K562 (cell line): ENCODE results near the gene AIPL1. TPM values are rescaled to one million over a fixed set of nuclear protein-coding genes. Genes with fewer than 3 reads are reported as not detected.

Experiments used
- ATF3 ChIP-seq, 2 experiments: fragments of 450-650 bp in 1 of 2; sonication (generic) in 1 of 2; formaldehyde crosslinking in 1 of 2; IDR thresholded peaks in 1 of 2; conservative IDR thresholded peaks in 1 of 2; 2 replicates each; pipeline versions ENCODE4 v1.6.1 to v1.8.1; 2016 to 2023; ENCODE audit warnings: mild to moderate bottlenecking in 2 of 2, moderate library complexity in 2 of 2, inconsistent platforms in 1 of 2, missing genetic modification reagents in 1 of 2
- HMGN3 ChIP-seq: IDR thresholded peaks from 2 replicates; pipeline ENCODE4 v1.6.1; 2011; ENCODE audit warnings: borderline replicate concordance, low read depth, mild to moderate bottlenecking, mixed read lengths, low read length; ENCODE audit not compliant: insufficient read length; ENCODE audit errors: extremely low read depth
- RHOXF2B ChIP-seq: fragments of 250-450 bp; sonication (Bioruptor Pico); conservative IDR thresholded peaks from 2 replicates; pipeline ENCODE4 v1.5.1; 2021
- TEAD1 ChIP-seq, 2 experiments: fragments of 450-650 bp in 1 of 2; sonication (generic) in 1 of 2; formaldehyde crosslinking; IDR thresholded peaks; 2 replicates each; pipeline versions ENCODE4 v1.4.0 to v1.8.0; 2020 to 2022; ENCODE audit warnings: mild to moderate bottlenecking in 2 of 2, missing genetic modification reagents in 1 of 2
- ZNF133 ChIP-seq: fragments of 250-450 bp; sonication (Bioruptor Pico); IDR thresholded peaks from 2 replicates; pipeline ENCODE4 v1.4.0; 2020; ENCODE audit warnings: mild to moderate bottlenecking
- polyA plus RNA-seq, 8 experiments: library from polyadenylated mRNA; depleted of rRNA in 4 of 8; stranded (reverse) in 5 of 8; unstranded in 3 of 8; fragments of >200 nt; fragmentation: Nextera tagmentation in 2 of 8; fragmentation: Illumina TruSeq in 1 of 8; extraction: Ambion mirVana in 2 of 8; extraction: Trizol in 1 of 8; gene quantifications; 2 replicates each; pipeline versions ENCODE4 v1.2.1 to v1.2.3, GENCODE V29; 2011 to 2014; ENCODE audit warnings: inconsistent platforms in 1 of 8, missing spikeins in 1 of 8
- total RNA-seq, 7 experiments: library from RNA; depleted of rRNA in 6 of 7; stranded (reverse); fragments of >200 nt in 6 of 7; fragmentation: Illumina TruSeq in 2 of 7; extraction: Trizol in 2 of 7; gene quantifications; 2 replicates each; pipeline versions ENCODE4 v1.2.1 to v1.2.3, GENCODE V29; 2011 to 2021; ENCODE audit warnings: low replicate concordance in 1 of 7
- TF ChIP-seq, protein P1 (sequence below): fragments of 450-650 bp; IDR thresholded peaks from 2 replicates; pipeline ENCODE4 v1.6.1; 2017; ENCODE audit warnings: antibody characterized with exemption, mild to moderate bottlenecking
- TF ChIP-seq, protein P2 (sequence below): fragments of 450-650 bp; IDR thresholded peaks from 2 replicates; pipeline ENCODE4 v1.6.1; 2016; ENCODE audit warnings: mild to moderate bottlenecking

The AIPL1 gene
- total and polyA plus RNA-seq, 9 of the 15 experiments (the other 6 are each of a cell fraction or from before 2014, with no cell fraction given), result not detected

DNA sequence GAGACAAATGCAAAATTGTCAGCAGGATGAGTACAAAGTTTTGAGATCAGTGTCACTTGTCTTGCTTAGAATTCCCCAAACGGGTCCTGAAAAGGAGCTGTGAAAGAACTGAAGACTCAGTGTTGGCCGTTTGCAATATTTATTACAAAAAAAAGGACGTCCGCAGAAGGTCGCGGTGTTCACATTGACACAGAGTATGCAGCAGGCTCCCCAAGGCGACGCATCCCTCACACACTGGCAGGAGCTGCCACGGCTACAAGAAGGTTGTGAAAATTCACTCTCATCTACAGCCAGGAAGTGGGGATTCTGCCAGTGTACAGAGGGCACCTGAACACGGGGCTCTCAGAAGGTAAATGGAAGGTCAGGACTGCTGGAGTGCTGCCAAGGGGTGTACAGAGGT lies 26.2 kb downstream of the AIPL1 start (continued):
- TF ChIP-seq ATF3 (IDR thresholded peaks at IDR 0.05) (no peak), ATF3 (CRISPR knock-in tag; conservative IDR thresholded peaks at IDR 0.05) (no peak), ZNF133 (CRISPR knock-in tag) (no peak), TEAD1 (CRISPR knock-in tag; IDR thresholded peaks at IDR 0.05) (no peak), HMGN3 (no peak), RHOXF2B (CRISPR knock-in tag) (no peak)
- TF ChIP-seq, protein P1, sequence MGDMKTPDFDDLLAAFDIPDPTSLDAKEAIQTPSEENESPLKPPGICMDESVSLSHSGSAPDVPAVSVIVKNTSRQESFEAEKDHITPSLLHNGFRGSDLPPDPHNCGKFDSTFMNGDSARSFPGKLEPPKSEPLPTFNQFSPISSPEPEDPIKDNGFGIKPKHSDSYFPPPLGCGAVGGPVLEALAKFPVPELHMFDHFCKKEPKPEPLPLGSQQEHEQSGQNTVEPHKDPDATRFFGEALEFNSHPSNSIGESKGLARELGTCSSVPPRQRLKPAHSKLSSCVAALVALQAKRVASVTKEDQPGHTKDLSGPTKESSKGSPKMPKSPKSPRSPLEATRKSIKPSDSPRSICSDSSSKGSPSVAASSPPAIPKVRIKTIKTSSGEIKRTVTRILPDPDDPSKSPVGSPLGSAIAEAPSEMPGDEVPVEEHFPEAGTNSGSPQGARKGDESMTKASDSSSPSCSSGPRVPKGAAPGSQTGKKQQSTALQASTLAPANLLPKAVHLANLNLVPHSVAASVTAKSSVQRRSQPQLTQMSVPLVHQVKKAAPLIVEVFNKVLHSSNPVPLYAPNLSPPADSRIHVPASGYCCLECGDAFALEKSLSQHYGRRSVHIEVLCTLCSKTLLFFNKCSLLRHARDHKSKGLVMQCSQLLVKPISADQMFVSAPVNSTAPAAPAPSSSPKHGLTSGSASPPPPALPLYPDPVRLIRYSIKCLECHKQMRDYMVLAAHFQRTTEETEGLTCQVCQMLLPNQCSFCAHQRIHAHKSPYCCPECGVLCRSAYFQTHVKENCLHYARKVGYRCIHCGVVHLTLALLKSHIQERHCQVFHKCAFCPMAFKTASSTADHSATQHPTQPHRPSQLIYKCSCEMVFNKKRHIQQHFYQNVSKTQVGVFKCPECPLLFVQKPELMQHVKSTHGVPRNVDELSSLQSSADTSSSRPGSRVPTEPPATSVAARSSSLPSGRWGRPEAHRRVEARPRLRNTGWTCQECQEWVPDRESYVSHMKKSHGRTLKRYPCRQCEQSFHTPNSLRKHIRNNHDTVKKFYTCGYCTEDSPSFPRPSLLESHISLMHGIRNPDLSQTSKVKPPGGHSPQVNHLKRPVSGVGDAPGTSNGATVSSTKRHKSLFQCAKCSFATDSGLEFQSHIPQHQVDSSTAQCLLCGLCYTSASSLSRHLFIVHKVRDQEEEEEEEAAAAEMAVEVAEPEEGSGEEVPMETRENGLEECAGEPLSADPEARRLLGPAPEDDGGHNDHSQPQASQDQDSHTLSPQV, result no peak
- TF ChIP-seq, protein P2, sequence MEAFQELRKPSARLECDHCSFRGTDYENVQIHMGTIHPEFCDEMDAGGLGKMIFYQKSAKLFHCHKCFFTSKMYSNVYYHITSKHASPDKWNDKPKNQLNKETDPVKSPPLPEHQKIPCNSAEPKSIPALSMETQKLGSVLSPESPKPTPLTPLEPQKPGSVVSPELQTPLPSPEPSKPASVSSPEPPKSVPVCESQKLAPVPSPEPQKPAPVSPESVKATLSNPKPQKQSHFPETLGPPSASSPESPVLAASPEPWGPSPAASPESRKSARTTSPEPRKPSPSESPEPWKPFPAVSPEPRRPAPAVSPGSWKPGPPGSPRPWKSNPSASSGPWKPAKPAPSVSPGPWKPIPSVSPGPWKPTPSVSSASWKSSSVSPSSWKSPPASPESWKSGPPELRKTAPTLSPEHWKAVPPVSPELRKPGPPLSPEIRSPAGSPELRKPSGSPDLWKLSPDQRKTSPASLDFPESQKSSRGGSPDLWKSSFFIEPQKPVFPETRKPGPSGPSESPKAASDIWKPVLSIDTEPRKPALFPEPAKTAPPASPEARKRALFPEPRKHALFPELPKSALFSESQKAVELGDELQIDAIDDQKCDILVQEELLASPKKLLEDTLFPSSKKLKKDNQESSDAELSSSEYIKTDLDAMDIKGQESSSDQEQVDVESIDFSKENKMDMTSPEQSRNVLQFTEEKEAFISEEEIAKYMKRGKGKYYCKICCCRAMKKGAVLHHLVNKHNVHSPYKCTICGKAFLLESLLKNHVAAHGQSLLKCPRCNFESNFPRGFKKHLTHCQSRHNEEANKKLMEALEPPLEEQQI, result no peak
